ENCODE data around the gene SBNO2.
"Not testable (repeated sequence)": the region's sequence is repeated elsewhere in the genome, so short reads cannot be mapped to it uniquely, and the experiment has no call there.

Gene SBNO2

DNA sequence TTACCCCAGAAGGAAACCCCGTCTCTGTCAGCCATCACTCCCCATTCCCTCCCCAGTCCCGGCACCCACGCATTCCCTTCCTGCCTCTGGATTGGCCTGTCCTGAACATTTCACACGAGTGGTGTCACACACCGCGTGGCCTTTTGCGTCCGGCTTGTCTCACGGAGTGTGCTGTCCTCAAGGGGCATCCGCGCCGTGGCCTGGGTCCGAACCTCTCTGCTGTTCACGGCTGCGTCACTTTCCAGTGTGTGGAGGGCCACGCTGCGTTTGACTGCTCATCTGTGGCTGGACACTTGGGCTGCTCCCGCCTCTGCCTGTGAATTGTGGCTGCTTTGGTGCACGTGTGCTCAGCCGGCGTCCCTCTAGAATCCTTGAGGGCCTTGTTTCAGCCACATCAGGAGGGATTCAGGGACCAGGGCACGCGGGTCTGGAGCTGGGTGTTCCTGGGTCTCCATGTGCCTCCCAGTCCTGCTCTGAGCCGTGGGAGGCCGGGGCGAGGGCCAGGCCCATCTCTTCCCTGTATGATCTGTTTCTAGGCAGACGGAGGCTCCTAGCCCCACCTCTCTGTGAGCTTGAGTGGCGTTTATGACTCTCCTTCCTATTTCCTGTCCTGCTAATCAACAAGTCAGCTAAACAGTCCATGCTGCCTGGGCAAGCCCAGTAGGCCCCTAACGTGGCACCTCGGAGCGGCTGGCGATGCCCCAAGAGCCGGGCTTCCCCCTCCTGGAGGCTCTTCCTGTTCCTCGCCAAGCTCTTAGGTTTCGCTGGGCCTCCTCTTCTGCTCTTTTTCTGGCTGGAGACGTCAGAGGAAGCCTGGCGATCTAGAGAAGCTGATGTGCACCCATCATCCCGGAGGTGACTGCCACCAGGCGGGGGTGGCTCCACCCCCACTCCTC is 39.6 kb upstream of the SBNO2 start:
- Mint-ChIP-seq H3K27me3 (no peaks in the 10 kb centered on the region), H3K4me1 (ENCODE audit: low read depth) (peaks cover 42% of the 10 kb centered on the region), H3K9me3 (no peaks in the 10 kb centered on the region), H3K4me3 (peak overlapping the region; percentile 70), H3K27ac (peak overlapping the region; percentile 93), H3K36me3 (ENCODE audit: low read depth) (peaks cover 56% of the 10 kb centered on the region)
- DNase-seq = peak; percentile 67

DNA sequence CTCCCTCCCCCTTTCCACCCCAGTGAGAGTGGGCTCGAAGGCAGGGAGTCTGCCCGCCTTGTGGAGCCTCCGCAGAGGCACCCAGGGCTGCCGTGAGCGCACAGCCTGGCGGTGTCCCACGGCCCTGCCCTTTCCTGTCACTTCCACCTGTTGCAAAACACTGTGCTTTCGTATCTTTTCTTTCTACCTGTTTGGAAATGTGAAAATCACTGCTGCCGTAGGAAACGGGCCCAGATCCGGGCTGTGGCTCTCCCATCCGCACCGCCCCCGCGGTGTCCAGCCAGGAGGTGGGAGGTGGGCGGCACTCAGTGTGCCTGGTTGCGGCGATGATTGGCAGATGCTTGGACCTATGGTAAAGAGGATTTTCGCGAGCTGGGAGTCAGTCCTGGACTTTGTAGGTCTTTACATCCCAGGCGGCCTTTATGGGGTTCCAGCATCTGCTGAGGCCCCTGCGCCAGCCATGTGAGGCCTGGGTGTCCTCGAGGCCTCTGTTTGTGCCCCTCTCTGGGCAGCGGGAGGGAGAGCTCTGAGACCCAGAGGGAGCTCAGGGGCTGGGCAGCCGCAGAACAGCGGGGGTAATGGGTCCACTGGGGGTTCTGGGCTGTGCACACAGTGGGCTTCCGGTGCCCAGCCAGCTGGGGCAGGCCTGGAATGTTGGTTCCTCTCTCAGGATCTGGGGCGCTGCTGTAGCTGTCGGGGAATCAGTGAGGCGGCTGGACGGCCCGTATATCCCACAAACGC is 37.6 kb upstream of the SBNO2 start:
- H3K9me3 Mint-ChIP-seq = no peaks in the 10 kb centered on the region
- no peak for DNase-seq
- peaks cover 48% of the 10 kb centered on the region for H3K4me1 Mint-ChIP-seq (ENCODE audit: low read depth)
- no peaks in the 10 kb centered on the region for H3K27me3 Mint-ChIP-seq
- peaks cover 64% of the 10 kb centered on the region for H3K36me3 Mint-ChIP-seq (ENCODE audit: low read depth)
- no peak overlapping the region for H3K4me3 Mint-ChIP-seq
- peak overlapping the region; percentile 63 for H3K27ac Mint-ChIP-seq

DNA sequence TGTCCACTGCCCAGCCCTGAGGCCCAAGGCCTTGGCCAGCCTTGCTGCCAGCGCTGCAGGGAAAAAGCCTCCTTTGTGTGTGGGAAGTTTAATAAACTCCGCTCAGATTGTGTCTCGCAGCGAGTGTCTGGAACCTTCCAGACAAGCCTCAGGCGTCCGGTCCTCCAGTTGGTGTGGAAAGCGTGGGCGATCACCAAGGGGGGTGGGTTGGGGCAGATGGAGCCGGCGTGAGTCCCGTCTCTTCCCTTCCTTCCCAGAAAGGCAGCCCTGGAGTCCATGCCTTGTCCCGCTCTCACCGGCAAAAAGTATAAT is 36.1 kb upstream of the SBNO2 start:
- Mint-ChIP-seq H3K27ac (peak overlapping the region; percentile 55), H3K9me3 (no peaks in the 10 kb centered on the region), H3K4me3 (peak overlapping the region; percentile 4), H3K27me3 (no peaks in the 10 kb centered on the region), H3K36me3 (ENCODE audit: low read depth) (peaks cover 56% of the 10 kb centered on the region), H3K4me1 (ENCODE audit: low read depth) (peaks cover 42% of the 10 kb centered on the region)
- DNase-seq = no peak

DNA sequence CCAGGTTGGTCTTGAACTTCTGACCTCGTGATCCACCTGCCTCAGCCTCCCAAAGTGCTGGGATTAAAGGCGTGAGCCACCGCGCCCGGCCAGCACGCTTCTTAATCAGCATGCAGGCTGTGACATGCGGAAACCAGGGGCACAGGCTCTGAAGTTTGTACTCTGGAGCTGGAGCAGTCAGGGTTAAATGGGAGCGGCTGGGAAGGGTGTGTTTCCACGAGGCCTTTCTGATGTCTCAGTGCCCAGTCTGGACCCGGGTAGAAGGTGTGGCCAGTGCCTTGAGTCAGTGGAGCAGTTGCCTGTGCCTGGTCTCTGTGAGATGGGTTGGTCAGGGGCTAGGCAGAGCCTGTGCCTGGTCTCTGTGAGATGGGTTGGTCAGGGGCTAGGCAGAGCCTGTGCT is 34.8 kb upstream of the SBNO2 start:
- peaks cover 40% of the 10 kb centered on the region for H3K4me1 Mint-ChIP-seq (ENCODE audit: low read depth)

DNA sequence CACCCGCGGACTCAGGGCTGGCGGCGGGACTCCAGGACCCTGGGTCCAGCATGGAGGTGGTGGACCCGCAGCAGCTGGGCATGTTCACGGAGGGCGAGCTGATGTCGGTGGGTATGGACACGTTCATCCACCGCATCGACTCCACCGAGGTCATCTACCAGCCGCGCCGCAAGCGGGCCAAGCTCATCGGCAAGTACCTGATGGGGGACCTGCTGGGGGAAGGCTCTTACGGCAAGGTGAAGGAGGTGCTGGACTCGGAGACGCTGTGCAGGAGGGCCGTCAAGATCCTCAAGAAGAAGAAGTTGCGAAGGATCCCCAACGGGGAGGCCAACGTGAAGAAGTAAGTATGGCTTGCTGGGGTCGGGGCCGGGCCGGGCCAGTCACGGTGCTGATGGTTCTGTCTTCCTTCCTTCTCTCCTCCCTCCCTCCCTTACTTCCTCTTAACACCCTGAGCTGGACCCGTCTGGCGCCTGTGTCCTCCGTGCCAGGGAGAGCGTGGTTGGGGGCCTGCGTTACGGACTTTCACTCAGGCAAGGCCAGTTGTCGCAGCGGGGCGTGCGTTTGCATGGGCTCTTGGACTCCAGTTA is 32.9 kb upstream of the SBNO2 start:
- peak overlapping the region; percentile 91 for H3K27ac Mint-ChIP-seq
- H3K4me1 Mint-ChIP-seq (ENCODE audit: low read depth) = peaks cover 41% of the 10 kb centered on the region
- DNase-seq = no peak
- H3K27me3 Mint-ChIP-seq = no peaks in the 10 kb centered on the region
- H3K9me3 Mint-ChIP-seq = no peaks in the 10 kb centered on the region
- peaks cover 43% of the 10 kb centered on the region for H3K36me3 Mint-ChIP-seq (ENCODE audit: low read depth)
- peak overlapping the region; percentile 94 for H3K4me3 Mint-ChIP-seq

More for the DNA sequence above, 34.8 kb upstream of the SBNO2 start:
- H3K27me3 Mint-ChIP-seq, DNase-seq, H3K9me3 Mint-ChIP-seq: not testable (repeated sequence)
- Mint-ChIP-seq H3K36me3 (ENCODE audit: low read depth) (peaks cover 51% of the 10 kb centered on the region), H3K27ac (peak overlapping the region; percentile 22), H3K4me3 (peak overlapping the region; percentile 42)

DNA sequence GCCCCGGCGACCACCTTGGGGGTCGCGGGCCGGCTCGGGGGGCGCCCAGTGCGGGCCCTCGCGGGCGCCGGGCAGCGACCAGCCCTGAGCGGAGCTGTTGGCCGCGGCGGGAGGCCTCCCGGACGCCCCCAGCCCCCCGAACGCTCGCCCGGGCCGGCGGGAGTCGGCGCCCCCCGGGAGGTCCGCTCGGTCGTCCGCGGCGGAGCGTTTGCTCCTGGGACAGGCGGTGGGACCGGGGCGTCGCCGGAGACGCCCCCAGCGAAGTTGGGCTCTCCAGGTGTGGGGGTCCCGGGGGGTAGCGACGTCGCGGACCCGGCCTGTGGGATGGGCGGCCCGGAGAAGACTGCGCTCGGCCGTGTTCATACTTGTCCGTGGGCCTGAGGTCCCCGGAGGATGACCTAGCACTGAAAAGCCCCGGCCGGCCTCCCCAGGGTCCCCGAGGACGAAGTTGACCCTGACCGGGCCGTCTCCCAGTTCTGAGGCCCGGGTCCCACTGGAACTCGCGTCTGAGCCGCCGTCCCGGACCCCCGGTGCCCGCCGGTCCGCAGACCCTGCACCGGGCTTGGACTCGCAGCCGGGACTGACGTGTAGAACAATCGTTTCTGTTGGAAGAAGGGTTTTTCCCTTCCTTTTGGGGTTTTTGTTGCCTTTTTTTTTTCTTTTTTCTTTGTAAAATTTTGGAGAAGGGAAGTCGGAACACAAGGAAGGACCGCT is 32.2 kb upstream of the SBNO2 start:
- Mint-ChIP-seq H3K27me3 (no peaks in the 10 kb centered on the region), H3K4me1 (ENCODE audit: low read depth) (peaks cover 37% of the 10 kb centered on the region), H3K27ac (peak overlapping the region; percentile 91), H3K9me3 (no peaks in the 10 kb centered on the region), H3K36me3 (ENCODE audit: low read depth) (peaks cover 38% of the 10 kb centered on the region), H3K4me3 (peak overlapping the region; percentile 94)
- DNase-seq = peak; percentile 49

DNA sequence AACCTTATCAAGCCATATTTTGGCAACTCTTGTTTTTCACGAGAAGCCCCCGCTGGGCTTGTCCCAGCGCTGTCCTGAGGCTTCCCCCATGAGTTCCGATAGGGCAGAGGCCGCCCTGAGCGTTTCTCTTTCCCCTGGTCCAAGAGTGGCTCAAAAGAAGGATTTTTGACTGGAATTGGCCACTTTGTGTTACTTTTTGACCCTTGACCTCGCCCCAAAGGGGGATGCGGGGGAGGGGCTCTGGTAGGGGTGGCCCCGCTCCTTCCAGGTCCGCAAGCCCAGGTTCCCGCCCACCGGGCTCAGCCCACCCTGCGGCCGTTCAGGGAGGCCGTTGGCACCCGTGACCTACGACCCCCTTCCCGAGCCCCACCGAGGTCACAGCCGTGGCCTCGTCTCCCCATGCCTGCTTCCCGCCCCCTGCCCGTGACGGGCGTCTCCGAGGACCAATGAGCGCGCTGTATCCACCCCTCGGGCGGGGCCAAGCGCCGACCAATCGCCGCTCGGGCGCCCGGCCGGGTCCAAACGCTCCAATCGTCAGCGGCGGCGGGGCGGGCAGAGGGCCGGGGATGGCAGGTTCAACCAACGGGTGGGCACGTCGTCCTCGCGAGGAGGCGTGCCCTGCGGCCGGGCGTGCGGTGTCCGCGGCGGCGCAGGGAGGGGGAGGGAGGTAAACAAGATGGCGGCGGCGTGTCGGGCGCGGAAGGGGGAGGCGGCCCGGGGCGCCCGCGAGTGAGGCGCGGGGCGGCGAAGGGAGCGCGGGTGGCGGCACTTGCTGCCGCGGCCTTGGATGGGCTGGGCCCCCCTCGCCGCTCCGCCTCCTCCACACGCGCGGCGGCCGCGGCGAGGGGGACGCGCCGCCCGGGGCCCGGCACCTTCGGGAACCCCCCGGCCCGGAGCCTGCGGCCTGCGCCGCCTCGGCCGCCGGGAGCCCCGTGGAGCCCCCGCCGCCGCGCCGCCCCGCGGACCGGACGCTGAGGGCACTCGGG is 31.3 kb upstream of the SBNO2 start, which contains the start of gene STK11:
Gene STK11, plus strand, starts transcription at position 665 of the 986 bp plus-strand sequence. CDS start 1,136 bp downstream, outside the sequence.
- Mint-ChIP-seq H3K27ac (peak within 1 kb of the TSS; percentile 91), H3K4me1 (ENCODE audit: low read depth) (peaks cover 34% of the 10 kb centered on the region), H3K36me3 (ENCODE audit: low read depth) (peaks cover 32% of the 10 kb centered on the region), H3K9me3 (no peaks in the 10 kb centered on the region), H3K27me3 (no peaks in the 10 kb centered on the region), H3K4me3 (peak within 1 kb of the TSS; percentile 94)
- peak; percentile 100 for DNase-seq

DNA sequence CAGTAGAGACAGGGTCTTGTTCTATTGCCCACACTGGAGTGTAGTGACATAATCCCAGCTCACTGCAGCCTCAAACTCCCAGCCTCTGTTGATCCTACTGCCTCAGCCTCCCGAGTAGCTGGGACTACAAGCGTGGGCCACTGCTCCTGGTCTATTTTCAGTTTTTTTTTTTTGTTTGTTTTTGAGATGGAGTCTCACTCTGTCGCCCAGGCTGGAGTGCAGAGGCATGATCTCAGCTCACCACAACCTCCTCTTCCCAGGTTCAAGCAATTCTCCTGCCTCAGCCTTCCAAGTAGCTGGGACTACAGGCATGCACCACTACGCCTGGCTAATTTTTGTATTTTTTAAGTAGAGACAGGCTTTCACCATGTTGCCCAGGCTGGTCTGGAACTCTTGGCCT is 26.5 kb upstream of the SBNO2 start:
- H3K27me3 Mint-ChIP-seq; H3K27ac Mint-ChIP-seq; H3K9me3 Mint-ChIP-seq; H3K4me3 Mint-ChIP-seq; H3K36me3 Mint-ChIP-seq (ENCODE audit: low read depth); DNase-seq: not testable (repeated sequence)
- H3K4me1 Mint-ChIP-seq (ENCODE audit: low read depth) = peaks cover 13% of the 10 kb centered on the region

DNA sequence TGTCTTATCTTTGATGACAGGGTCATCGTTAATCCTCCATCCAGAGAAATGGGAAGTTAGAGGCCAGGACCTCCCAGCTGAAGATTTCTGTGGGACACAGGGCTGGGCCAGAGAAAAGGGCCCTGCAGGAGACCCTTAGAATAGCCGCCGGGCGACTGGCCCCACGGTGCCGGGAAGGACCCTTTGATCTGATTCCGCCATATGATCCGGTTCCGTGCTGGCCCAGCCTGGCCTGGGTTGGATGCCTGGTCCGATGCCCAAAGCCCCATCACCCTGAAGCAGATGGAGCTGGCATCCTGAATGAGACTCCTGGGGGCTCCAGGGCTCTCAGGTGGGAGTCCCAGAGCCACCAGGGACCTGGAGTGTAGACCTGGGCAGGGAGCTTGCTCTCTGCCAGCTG is 25.5 kb upstream of the SBNO2 start:
- Mint-ChIP-seq H3K36me3 (ENCODE audit: low read depth) (no peaks in the 10 kb centered on the region), H3K9me3 (no peaks in the 10 kb centered on the region), H3K4me1 (ENCODE audit: low read depth) (peaks cover 12% of the 10 kb centered on the region), H3K27ac (no peak overlapping the region), H3K27me3 (no peaks in the 10 kb centered on the region), H3K4me3 (no peak overlapping the region)
- no peak for DNase-seq

DNA sequence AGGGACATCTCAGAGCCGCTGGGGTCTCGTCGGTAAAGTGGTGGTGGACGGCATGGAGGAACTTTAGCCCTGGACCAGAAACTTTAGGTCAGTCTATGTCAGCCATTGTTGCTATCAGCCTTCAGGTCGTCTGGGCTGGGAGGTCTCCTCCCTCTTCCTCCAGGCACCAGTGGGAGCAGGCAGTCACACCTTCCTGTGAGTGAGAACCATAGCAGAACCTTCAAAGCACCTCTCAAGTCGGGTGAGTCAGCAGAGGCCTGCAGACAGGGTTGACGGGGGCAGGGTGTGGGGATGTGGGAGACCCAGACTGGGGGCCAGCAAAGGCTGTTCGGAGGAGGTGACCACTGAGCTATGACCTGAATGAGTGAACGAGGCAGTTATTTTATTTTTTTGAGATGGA is 15.4 kb upstream of the SBNO2 start:
- Mint-ChIP-seq H3K4me1 (ENCODE audit: low read depth) (peaks cover 32% of the 10 kb centered on the region), H3K36me3 (ENCODE audit: low read depth) (no peaks in the 10 kb centered on the region), H3K4me3 (no peak overlapping the region), H3K27ac (peak overlapping the region; percentile 84), H3K27me3 (no peaks in the 10 kb centered on the region), H3K9me3 (no peaks in the 10 kb centered on the region)
- peak; percentile 68 for DNase-seq

DNA sequence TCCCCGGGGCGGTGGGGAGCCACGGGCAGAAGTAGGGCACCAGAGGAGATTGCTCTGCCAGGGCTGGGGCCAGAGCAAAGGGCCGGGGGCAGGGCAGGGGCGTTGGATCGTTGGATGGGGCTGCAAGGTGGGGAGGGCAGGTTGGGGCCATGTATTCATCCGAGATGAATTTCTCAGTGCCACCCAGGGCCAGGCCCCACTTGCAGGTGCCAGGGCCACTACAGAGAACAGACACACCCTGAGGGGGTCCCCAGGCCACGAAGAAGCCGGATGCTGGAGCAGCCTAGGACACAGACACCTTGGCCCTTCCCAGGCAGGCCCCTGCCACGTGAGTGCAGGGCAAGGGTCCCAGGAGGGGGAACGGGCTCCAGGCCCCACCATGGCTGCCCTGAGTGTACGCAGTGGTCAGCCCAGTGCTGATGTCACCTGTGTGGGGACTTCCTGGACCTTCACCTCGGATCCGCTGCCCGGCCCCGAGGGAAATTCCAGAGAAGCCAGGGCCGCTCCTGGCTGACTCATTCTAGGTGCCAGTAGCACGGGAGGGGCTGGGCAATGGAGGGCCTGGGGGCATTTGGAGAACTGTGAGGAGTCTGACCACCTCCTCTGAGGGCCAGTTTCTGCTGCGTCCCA is 9.6 kb upstream of the SBNO2 start:
- Mint-ChIP-seq H3K4me3 (no peak overlapping the region), H3K36me3 (ENCODE audit: low read depth) (no peaks in the 10 kb centered on the region), H3K9me3 (no peaks in the 10 kb centered on the region), H3K27me3 (peaks cover 6% of the 10 kb centered on the region), H3K4me1 (ENCODE audit: low read depth) (peaks cover 10% of the 10 kb centered on the region), H3K27ac (no peak overlapping the region)
- no peak for DNase-seq

DNA sequence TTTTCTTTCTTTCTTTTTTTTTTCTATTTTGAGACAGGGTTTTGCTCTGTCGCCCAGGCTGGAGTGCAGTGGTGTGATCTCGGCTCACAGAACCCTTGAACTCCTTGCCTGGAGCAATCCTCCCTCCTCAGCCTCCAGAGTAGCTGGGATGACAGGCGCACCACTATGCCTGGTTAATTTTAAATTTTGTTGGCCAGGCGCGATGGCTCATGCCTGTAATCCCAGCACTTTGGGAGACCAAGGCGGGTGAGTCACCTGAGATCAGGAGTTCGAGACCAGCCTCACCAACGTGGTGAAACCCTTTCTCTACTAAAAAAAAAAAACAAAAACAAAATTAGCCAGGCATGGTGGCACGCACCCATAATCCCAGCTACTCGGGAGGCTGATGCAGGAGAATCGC is 8.7 kb upstream of the SBNO2 start:
- no peaks in the 10 kb centered on the region for H3K36me3 Mint-ChIP-seq (ENCODE audit: low read depth)
- H3K27ac Mint-ChIP-seq = no peak overlapping the region
- H3K4me1 Mint-ChIP-seq (ENCODE audit: low read depth) = peaks cover 10% of the 10 kb centered on the region
- no peak overlapping the region for H3K4me3 Mint-ChIP-seq
- no peaks in the 10 kb centered on the region for H3K9me3 Mint-ChIP-seq
- DNase-seq = no peak
- H3K27me3 Mint-ChIP-seq = peaks cover 6% of the 10 kb centered on the region

DNA sequence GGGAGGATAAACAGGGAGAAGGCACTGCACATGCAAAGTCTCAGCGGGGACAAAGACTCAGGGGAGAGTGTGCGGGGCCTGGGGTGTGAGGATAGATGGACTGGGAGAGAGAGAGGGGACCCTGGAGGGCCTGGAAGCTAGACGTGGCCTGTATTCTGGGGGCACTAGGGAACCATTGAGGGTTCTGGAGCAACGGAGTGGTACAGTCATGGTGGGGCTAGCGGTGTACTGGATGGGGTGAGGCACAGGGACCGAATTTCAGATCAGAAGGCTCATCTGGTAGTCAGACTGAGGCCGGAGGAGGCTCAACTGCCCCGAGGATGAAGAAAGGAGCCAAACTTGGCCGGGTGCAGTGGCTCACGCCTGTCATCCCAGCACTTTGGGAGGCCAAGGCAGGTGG is 8.0 kb upstream of the SBNO2 start:
- no peak overlapping the region for H3K4me3 Mint-ChIP-seq
- peaks cover 6% of the 10 kb centered on the region for H3K27me3 Mint-ChIP-seq

More for the DNA sequence above, 8.0 kb upstream of the SBNO2 start:
- no peaks in the 10 kb centered on the region for H3K36me3 Mint-ChIP-seq (ENCODE audit: low read depth)
- H3K27ac Mint-ChIP-seq = no peak overlapping the region
- H3K4me1 Mint-ChIP-seq (ENCODE audit: low read depth) = peaks cover 8% of the 10 kb centered on the region
- no peak for DNase-seq
- no peaks in the 10 kb centered on the region for H3K9me3 Mint-ChIP-seq

Data from activated T-cell treated with anti-CD3 and anti-CD28 coated beads, Interleukin-2, amount 50 U/mL, for 24 hours (primary cell).